ENCODE results near the gene MROH7.

MROH7 gene

DNA sequence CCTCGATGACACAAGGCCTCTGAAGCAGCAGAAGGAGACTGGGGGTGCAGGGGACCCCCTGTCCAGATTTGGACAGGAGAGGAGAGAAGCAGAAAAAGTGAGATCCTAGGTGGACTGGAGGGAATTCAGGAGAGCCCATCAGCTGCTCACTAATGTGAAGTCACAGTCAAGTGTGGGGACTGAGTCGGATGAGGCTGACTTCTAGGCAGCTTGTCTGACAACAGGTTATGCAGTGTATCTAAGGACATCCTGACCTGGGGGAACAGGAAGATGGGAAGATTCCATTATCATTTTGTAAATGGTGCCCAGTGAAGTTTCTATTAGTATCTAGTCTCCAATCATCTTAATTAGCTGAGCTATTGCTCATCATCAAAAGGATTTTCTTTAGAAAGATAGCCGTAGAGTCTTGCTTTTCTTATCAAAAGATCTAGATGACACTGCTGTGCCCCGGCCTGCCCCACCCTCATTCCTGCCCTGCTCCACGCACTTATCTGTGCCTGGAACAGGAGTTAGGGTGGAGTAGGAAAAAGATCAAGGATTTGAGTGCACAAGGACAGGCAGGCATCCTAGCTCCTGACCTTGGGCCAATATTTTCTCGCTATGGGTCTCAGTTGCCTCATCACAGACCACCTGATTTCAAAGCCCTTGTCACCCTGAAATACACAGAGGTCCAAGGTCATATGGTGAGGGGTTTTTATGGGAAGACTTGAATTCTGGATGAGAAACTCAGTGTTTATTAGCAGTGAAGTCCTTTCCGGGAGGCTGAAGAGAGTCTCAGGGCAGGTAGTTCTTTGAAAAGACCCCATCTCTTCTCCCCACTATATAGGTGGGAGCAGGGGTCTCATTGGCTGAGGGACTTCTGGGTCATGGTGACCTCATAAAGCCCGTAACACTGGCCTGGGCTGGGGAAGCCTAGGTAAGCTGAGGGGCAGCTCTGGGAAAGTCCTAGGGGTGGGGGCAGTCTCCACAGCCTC is at the start of gene MROH7:
TSS of gene MROH7 (plus strand) at position 924 of the 974 bp plus-strand sequence. CDS start 11,141 bp downstream, outside the sequence.
- DNase-seq, result no peak

- DNase-seq, result no peak
These were observed 47.9 kb upstream of the MROH7 start for GRCh38 chr1:54593571-54594160.

GRCh38 chr1:54594463-54594862 is 47.1 kb upstream of the MROH7 start:
- DNase-seq, result no peak

DNA sequence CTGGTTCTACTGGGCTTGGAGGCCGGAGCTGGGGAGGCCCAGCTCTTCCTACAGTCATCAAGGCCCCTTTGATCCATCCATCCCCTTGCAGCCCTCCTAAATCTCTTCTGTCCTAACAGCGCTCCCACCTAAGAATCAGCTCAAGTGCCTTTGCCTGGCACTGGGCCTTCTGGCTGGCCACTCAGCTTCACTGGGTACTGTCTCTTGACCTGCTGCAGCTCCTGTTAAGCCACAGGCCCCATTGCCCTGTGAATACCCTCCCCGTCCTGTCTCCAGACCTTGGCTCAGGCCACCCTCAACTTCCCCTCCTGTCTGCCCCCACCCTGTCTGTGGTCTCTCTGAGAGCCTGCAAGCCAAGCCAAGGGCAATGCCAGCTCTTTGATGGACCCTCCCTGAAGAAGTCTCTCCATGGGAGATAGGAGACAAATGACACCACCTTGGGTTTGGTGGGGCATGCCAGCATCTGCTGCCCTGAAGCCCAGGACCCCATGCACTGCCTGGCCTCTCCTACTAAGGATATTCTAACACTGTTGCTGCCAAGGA is 45.6 kb upstream of the MROH7 start:
- no peak for DNase-seq

GRCh38 chr1:54596756-54597155 is 44.8 kb upstream of the MROH7 start:
- no peak for DNase-seq

DNA sequence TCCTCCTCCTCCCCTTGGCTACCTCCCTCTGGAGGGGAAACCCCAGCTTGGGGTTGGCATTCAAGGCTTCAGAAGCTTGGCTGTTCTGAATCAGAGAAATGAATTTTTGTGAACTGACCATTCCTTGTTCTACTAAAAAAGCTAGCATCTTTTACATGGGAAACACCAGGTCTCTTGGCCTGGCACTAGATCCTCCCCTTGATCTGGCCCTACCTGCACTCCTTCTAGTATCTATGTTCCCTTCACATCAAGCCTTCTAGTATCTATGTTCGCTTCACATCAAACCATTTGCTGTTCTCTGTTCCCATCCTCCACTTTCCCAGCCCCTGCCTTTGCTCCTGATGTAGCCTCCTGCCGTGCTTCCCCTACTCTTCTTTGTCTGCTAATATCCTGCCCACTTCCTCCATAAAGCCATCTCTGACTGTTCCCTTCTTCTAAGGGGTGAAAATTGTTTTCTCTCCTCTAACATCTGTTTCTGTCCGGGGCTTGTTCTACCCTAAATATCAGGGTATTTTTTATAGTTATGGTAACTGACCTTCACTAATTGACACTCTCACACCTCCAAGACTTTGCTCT is 44.0 kb upstream of the MROH7 start:
- no peak for DNase-seq

DNA sequence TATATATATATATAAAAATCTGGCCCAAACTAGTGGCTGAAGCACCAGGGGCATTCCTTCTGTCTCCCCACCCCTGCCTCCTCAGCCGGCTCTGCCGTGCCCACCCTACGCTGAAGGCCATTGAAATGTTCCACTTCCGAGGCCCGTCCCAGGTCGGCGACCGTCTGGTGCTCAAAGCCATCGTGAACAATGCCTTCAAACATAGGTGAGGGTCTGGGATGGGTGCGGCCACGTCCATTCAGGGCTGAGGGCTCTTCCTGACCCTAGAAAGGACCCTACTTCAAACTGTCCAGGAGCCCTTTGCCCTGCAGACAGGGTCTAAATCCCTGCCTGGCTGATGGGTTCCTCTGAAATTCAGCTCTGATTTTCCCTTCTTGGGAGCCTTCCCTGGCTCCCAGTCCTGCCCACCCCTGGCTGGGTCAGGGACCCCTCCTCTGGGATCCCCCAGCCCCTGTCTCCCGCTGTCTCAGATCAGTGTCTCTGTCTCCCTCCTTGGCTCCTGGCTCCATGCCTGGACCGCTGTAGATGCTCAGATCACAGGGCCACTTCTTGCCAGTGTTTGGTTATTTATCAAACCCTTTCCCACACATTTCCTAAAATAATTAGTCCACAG is 42.3 kb upstream of the MROH7 start:
- no peak for DNase-seq

- DNase-seq, result no peak
These were observed 40.5 kb upstream of the MROH7 start for GRCh38 chr1:54600947-54601721.

DNA sequence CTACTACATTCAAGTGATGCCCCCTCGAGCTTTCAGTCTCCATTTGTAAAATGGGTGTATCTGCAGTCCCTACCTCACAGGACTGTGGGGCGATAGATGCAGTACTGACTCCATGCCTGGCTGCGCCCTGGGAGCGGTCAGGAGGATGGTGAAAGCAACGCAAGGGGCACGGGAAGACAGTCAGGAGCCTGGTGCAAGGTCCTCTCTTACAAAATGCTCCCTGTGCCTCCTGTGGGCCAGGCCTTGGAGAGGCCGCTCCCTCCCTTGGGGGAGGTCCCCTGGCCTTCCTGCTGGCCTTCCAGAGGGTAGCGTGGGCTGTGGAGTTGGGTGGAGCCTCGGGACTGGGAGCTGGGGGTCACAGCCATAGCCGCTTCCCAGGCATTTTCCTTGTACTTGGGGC is 39.9 kb upstream of the MROH7 start:
- DNase-seq, result no peak

GRCh38 chr1:54602554-54602953 is 39.0 kb upstream of the MROH7 start:
- DNase-seq, result no peak

DNA sequence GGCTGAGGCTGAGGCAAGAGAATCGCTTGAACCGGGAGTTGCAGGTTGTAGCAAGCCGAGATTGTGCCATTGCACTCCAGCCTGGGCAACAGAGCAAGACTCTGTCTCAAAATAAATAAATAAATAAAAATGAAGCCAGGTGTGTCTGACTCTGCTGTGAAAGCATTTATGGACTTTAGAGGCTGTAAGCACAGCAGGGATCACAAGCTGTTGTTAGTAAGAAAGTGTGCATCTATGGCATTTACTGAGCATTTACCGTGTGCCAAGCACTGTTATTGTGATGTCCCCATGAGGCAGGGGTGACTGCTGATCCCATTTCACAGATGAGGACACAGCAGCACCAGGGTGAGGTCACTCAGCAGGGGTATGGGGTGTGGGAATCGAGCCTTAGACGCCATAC is 38.3 kb upstream of the MROH7 start:
- no peak for DNase-seq

DNA sequence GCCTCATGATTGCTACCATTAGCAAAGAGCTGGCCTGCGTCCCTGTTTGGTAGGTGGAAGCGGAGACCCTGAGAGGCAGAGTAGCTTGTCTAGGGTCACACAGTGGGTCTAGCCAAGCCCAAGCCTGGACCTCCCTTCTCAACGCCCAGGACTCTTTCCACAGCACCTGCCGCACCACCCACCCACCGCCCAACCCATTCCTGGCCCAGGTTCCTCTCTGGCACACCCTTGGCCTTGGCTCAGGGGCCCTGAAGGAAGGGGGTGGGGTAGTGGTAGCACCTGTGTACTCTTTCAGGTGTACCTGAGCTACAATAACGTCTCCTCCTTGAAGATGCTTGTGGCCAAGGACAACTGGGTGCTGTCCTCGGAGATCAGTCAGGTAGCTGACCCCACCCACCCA is 37.5 kb upstream of the MROH7 start:
- DNase-seq, result no peak

GRCh38 chr1:54604572-54605370 is 36.8 kb upstream of the MROH7 start:
- no peak for DNase-seq

DNA sequence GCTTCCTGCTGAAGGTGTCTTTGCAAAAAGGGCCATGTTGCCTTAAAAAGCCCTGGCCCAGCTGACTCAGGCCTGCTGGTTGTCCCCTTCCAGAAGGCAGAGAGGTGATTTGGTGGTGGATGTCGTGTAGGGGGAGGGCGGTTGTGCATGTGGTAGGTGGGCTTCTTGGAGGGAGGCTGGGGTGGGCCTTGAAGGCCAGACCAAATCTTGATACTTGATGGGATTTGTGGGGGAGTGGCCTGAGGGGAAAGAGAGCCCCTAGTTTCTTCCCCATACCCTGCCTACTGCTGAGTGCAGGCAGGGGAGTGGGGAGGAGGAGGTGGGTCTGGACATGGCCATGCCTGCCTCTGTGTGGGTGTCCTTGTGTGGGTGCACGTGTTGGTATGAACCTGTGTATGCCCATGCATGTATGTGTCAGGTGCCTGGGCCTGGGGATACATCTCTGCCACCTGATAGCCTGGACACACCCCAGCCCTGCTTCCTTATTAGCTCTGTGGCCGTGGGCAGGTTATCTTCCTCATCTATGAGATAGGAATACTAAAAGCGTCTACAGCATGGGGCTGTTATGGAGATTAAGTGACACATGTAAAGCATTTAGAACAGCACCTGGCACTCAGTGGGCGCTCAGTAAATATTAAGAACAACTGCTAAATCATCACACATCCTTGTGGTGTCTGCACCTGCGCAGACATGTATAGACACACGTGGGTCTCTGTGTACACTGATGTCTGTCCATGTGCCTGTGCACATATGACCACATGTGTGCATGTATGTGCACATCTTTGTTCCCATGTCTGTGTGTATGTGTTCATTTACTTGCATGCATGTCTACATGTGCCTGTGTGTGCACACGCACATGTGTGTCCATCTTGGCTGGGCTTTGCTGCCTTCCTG is 35.2 kb upstream of the MROH7 start:
- DNase-seq, result no peak

DNA sequence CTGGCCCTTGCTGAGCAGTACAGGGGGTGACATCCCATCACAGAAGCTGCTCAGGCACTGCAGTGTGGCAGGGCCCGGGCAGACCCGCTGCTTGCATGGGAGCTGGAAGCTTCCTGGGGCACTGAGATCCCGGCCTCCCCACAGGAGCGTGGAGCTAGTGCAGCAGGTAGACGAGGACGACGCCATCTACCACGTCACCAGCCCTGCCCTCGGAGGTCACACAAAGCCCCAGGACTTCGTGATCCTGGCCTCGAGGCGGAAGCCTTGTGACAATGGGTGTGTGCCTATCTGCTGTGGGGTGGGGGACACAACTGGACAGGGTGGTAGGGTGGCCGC is 34.6 kb upstream of the MROH7 start:
- DNase-seq, result no peak

GRCh38 chr1:54607821-54608565 is 33.6 kb upstream of the MROH7 start:
- no peak for DNase-seq

DNA sequence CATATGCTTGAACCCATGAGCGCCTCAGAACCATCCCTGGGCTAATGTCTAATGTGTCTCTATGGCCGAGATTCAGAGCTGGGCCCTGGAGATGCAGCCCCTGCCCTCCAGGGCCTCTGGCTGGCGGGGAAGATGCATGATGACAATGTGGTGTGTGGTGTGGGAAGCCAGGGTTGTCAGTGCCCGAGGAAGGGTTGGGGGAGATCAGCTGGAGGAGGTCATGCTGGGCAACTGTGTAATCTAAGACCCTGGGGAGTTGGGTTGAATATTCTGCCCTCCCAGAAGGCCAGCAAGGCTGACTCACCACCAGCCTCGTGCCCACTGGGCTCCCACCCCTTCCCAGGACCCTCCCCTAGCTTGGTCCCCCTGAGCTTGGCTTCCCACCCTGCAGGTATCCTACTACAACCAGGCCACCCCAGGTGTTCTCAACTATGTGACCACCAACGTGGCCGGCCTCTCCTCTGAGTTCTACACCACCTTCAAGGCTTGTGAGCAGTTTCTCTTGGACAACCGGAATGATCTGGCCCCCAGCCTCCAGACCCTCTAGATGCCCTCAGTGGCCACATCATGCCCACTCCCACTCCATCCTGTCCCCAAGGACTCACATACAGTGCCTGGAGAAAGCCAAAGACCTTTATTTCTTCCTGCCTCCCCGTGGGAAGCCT is 32.9 kb upstream of the MROH7 start:
- DNase-seq, result no peak

DNA sequence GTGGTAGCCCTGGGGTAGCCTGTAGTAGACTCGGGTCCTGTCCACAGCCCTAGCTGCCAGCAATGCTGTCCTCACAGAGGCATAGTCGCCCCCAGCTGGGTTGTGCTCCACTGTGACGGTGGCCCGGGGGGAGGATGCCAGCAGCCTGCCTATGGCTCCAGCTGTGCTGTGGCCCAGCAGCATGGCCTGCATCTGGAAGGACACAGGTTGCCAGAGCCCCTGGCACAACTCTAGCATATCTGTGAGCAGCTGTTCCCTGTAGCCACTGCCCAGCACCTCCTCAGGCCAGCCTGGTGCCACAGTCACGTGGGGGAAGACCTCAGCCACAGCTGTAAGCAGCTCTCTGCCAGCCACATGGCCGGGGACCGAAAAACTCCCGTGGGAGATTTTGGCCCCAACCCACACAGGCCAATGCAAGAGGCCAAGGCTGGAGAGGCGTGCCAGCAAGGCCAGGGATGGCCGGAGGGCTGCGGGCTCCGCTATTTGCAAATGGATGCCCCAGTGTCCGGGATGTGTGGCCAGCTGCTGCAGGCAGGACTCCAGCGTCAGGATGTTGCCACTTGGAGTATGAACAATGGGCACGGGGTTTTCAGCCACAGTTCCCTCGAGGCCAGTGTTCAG is 32.2 kb upstream of the MROH7 start:
- no peak for DNase-seq

DNA sequence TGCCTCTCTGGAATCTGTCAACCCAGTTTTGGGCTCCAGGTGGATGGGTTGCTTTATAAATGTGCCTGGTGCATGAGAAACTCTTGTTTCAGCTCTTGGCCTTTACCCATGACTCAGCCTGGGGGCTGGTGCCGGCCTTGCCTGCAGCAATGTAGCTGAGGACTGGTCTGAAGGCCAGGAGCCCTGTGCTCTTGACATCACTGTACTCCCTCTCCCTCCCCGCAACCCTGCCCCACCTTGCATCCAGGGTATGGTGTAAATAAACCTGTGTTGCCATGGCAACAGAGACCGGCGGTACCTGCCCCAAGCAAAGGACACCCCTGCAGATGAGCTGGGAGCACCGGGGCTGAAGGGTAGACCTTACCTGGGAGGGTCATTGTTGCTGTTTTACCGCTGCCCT is 31.5 kb upstream of the MROH7 start:
- DNase-seq, result no peak

All from NCI-H1417 treated with DMSO at 0.1 percent for 48 hours (cell line).